Germinal center (tissue), 1 donor: ENCODE data around the gene CNPY2.
"Not testable (repeated sequence)": the region's sequence is repeated elsewhere in the genome, so short reads cannot be mapped to it uniquely, and the experiment has no call there.

ENCODE experiments used
- DNase-seq: peaks from one replicate; pipeline ENCODE4 v3.0.0; 2012; ENCODE audit warnings: mixed read lengths, low spot score

Gene CNPY2

DNA sequence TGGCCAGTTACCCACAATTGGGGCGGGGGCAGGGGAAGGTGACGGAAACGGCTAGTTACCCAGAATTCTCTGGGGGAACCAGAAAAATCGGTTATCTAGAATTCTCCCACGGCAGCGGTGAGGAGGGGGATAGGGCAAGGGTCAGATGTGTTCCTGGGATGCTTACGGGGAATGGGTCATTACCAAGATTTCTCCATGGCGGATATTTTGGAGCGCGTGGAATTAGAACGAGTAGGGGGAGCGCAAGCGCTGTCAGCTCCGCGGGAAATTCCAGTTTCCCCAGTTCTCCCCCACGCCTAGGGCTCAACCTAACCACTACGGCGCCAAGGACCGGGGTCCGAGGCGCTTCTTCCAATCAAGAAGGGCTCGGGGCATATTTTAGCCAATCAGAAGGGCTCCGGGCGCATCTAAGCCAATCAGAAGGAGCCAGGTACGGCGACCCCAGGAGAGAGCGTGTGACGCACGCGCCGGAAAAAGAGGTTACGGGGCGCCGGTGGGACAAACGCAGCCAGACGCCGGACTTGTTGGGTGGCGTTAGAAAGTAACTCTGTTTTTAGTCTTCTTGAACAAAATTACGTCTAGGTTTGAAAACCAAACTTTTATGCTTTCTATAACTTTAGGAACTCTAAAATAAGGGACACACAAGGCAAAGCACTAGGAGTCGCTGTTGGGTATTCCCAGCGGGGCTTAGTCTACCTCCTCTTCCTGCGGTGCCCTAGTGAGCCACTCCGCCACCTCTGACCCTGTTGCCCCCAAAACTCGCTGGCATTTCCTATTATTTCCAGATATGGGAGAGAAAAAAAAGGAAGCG, 18.1 kb upstream of the CNPY2 start, which contains the start of gene PAN2:
TSS of gene PAN2 (minus strand) at position 322 of the 811 bp plus-strand sequence. CDS start 906 bp downstream, outside the sequence.
- DNase-seq, result peak; percentile 99

DNA sequence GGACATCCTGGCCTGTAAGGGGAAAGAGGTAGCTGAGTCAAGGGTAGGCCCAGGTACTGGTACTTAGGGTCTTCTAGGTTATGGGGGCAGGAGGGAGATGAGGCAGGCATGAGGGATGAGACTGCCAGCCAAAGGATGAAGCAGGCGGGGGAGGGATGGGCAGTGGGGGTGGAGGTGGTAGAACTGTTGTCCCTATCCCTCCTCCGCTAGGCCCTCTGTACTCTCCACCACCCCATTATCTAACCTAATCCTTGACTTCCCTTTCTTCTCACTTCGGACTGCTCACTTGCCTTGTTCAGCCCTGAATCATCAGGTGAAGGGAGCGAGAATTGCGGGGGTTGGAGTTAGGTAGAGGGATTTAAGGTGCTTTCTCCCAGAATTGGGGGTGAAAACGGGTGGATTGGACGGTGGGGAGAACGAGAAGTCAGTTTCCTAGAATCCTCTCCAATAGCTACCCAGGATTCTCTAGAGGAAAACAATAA, 17.4 kb upstream of the CNPY2 start:
- DNase-seq, result no peak

DNA sequence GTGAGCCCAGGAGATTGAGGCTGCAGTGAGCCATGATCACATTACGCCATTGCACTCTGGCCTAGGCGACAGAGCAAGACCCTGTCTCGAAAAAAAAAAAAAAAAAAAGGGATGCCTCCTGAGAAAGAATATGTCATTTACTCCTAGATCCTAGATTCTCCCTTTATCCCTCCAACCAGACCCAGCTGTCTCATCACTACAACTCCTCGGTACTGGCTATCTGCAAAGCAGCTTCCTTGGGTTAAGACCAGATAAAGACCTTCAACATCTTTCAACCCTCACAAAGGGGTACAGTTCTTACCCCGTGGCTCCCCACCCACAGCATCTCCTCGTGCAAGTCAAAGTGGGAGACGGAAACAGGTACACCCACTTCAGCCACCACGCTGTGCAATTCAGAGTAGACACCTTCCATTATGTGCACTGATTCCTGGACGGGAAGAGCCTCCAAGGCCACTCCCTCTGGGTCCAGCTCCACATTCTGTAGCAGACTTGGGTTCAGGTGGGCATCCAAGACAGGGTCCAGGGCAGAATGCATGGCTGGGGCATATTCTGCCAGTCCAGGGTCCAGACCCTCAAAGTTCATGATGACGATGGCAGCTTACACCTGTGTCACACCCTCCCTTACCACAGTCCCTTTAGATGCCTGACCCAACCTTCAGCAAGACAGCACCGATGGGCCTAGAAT, 16.9 kb upstream of the CNPY2 start:
- peak; percentile 5 for DNase-seq

DNA sequence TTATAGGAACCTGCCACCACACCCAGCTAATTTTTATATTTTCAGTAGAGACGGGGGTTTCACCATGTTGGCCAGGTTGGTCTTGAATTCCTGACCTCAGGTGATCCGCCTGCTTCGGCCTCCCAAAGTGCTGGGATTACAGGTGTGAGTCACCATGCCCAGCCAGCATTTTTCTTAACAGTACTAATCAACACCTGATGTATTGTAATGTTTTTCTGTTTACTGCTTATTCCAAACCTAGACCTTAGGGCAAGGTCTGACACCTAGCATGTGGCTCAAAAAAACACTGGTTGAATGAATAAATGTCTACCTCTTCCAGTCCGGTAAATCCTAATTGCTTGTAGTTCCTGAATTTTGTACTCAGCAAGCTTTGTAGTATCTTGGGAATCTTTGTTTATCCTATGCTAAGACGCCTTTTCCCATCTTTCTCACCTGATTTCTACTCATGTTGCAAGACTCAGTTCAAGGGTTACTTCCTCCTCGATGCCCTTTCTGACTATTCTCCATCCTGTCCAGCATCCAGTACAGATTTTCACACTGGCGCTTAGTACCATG, 15.2 kb upstream of the CNPY2 start:
- DNase-seq, result no peak

DNA sequence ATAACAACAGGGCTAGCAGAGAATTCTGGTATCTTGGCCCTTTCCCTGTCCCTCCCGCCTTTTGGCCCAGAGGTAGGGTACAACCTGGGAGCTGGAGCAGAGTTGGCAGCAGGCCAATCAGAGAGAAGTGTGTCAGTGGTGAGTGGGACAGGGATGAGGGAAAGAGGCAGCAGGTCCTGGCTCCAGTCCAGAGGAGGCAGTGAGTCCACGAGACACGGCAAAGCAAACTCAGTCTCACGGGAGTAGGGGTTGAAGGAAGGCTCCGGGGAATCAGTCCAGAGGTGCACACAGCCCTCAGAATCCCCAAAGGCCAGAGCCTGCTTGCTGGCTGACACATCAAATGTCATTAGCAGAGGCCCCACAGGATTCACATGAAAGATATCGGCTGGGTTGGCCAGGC, 10.7 kb upstream of the CNPY2 start:
- DNase-seq, result no peak

DNA sequence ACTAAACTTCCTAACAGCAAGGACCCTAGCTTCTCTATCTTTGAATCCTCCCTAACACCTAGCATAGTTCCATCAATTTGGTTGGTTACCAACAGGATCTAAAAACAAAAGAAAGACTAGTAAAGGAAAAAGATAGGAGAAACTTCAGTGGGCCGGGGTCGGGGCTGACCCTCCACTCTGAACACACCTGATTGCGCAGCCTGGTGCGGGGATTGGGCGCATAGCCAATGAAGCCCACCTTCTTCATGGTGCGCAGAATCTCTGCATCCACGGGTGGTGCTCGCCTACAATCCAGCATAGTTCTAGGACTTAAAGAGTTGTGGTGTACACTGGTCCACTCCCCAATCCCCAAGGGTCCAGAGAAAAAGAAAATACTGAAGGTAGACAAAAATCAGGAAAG, 10.3 kb upstream of the CNPY2 start:
- no peak for DNase-seq

DNA sequence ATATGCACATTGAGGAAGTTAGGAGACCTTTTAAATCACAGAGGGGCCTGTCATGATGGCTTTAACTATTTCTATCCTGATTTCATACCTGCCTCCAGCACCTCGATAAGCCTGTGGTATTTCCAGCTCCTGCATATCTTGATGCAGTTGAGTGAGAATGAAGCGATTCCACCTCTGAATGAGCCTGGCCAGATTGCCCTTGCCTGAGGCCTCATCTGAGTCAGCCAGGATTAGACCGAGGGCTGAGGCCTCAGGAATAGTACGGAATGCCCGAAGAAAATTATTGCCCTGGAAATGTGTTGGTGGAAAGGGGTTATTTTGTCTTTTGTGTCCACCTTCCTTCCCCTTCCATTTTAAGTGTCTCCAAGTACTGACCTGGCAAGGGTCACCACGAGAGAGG, 8.4 kb upstream of the CNPY2 start:
- DNase-seq, result no peak

DNA sequence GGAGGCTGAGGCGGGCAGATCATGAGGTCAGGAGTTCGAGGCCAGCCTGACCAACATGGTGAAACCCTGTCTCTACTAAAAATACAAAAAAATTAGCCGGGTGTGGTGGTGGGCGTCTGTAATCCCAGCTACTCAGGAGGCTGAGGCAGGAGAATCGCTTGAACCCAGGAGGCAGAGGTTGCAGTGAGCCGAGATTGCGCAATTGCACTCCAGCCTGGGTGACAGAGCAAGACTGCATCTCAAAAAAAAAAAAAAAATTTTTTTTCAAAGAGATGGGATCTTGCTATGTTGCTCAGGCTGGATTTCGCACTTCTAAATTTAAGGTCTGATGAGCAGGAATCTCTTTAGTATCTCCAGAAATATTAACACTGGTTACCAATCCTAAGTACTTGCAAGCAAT, 5.8 kb upstream of the CNPY2 start:
- DNase-seq, result not testable (repeated sequence)

DNA sequence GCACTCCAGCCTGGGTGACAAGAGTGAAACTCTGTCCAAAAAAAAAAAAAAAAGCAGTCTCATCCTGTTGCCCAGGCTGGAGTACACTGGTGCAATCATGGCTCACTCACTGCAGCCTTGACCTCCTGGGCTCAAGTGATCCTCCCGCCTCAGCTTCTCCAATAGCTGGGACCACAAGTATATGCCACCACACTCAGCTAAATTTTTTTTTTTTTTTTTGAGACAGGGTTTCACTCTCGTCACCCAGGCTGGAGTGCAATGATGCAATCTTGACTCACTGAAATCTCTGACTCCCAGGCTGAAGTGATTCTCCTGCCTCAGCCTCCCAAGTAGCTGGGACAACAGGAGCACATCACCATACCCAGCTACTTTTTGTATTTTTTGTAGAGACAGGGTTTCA, 5.2 kb upstream of the CNPY2 start:
- no peak for DNase-seq

DNA sequence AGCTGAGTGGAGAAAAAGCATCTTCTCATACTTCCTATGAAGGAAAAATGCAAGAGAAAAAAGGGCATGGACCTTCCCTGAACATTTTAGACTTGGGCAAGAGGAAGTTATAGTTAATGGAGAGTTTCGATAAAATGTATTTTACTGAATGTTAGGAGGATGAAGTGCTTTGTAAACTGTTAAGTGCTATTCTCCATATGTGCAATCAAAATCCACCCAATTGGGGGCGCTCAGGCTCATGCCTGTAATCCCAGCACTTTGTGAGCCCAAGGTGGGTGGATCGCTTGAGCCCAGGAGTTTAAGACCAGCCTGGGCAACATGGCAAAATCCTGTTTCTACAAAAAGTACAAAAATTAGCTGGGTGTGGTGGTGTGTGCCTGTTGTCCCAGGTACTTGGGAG, 1.9 kb upstream of the CNPY2 start:
- no peak for DNase-seq

DNA sequence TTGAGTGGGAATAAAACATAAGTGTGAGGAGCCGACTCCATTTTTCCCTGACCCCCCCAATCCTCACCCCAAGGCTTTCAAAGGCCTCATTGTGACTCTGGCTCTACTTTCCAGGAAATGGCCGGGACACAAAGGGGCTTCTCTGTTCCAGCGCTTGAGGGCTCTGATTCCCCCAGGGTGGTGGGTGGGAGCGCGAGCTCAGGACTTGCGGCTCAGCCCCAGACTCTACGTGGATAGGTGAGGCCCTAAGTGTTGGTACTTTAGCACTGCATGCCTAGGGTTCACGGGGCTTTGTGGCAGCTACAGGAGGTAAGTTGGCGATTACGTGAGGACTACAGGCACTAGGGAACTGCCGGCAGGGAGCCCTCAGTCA, 553 bp downstream of the CNPY2 start:
- DNase-seq, result no peak

DNA sequence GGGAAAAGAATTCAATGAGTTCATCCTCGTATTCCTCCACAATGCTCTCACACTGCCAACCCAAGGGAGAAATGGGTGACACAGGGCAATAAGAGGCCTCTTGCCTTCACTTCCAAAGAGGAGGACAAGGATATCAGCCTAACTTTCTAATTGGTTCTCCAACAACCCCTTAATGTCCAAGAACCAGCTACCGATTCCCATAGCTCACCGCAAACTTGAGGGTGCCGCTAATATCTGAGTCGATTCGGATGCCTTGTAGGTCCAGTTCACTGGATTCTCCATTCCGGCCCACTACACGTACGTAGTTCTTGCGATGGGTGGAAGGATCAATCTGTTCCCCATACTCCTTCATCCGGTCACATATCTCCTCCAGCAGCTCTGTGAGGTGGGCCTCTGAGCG, 4.8 kb downstream of the CNPY2 start:
- no peak for DNase-seq

DNA sequence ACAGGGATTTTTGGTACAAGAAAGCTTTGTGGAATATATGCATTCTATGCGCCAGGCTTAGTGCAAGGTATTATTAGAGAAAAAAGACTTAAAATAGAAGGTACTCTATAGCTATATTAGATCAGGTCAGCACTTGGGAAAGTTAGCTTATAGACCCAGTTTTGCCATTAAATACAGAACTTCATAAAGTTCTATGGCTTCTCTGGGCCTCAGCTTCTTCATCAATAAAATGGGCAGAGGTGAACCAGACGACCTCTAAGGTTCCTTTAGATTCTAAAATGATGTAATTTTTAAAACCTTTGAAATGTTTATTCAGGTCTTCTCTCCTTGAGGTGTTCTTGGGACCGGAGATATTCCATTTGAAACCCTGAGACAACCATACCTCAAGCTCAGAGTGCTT, 7.1 kb downstream of the CNPY2 start:
- DNase-seq, result no peak

DNA sequence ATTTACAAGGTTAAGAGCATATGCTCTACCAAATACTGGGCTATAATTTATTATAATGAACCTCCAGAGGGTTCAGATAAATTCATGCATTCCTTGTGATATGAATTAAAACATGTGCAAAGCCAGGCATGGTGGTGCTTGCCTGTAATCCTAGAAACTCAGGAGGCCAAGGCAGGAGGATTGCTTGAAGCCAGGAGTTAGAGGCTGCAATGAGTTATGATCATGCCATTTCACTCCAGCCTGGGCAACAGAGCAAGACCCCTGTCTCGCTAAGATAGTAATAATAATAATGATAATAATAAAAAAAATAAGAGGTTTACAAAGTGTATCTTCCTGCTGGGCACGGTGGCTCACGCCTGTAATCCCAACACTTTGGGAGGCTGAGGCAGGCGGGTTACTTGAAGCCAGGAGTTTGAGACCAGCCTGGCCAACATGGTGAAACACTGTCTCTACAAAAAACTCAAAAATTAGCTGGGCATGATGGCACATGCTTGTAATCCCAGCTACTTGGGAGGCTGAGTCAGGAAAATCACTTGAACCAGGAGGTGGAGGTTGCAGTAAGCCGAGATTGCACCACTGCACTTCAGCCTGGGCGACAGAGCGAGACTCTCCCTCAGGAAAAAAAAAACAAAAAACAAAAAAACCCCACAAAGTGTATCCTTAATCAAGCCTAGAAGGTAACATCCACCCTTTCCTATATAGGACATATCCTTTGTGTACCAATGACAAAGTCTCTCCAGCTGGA, 8.4 kb downstream of the CNPY2 start:
- no peak for DNase-seq

DNA sequence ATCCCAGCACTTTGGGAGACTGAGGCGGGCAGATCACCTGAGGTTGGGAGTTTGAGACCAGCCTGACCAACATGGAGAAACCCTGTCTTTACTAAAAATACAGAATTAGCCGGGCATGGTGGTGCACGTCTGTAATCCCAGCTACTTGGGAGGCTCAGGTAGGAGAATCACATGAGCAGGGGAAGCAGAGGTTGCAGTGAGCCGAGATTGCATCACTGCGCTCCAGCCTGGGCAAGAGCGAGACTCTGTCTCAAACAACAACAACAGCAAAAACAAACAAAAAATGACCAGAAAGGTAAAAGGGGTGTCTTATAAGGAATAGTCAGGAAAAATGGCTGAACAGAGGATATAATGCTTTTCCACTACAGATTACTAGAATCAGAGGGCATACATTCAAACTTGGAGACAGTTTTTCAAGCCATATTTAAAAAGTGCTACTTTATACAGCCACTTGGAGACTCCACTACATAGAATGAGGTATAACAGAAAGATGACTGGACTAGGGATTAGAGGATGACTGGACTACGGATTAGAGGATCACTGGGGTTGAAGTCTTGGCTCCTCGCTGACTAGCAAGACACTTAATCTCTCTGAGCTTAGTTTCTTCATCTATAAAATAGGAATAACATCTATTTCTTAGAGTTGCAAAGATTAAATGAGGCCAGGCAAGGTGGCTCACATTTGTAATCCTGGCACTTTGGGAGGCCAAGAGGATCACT, 10.8 kb downstream of the CNPY2 start:
- no peak for DNase-seq

DNA sequence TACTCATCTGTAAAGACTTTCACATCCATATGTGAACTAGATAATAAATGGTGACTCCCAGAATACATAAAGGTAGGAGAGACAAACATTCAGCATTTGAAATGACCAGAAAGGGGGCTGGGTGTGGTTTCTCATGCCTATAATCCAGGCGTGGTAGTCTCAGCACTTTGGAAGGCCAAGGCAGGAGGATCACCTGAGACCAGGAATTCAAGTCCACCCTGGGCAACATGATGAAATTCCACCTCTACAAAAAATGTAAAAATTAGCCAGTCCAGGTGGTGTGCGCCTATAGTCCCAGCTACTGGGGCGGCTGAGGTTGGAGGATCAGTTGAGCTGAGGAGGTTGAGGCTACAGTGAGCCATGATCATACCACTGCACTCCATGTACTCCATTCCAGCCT, 11.5 kb downstream of the CNPY2 start:
- no peak for DNase-seq

DNA sequence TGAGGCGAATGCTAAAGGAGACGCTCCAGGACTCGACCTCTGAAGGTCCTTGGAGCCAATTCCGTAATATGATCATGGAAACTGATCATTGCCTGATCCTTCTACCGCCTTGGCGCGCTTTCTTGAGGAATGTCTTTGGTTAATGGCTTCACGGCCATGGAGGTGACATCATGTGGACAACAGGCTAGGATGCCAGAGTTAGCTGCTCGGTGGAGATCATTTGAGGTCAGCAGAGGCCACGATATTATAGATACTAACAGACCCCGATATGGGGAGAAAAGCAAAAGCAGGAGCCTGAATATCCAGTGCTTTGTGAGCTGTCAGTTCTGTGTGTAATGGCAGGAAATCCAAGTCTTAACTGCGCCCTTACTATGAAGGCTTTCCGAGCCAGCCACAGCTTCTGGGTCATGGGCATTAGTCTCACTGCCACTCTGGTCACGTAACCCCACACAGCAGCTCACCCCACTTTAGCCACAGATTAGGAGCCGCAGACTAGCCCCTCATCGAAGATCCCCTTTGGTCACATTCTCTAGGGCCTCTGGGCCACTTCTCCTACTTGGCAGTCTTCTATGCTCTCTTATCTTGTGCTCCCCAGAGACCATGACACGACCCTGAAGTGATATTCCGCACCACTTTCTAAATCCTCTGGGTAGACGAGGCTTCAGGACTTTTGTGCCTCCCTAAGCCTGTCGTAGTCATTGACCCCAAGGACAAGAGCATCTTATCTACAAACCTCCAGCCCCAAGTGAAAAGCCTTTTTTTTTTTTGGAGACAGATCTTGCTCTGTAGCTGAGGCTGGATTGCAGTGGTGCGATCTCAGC, 14.9 kb downstream of the CNPY2 start:
- no peak for DNase-seq

DNA sequence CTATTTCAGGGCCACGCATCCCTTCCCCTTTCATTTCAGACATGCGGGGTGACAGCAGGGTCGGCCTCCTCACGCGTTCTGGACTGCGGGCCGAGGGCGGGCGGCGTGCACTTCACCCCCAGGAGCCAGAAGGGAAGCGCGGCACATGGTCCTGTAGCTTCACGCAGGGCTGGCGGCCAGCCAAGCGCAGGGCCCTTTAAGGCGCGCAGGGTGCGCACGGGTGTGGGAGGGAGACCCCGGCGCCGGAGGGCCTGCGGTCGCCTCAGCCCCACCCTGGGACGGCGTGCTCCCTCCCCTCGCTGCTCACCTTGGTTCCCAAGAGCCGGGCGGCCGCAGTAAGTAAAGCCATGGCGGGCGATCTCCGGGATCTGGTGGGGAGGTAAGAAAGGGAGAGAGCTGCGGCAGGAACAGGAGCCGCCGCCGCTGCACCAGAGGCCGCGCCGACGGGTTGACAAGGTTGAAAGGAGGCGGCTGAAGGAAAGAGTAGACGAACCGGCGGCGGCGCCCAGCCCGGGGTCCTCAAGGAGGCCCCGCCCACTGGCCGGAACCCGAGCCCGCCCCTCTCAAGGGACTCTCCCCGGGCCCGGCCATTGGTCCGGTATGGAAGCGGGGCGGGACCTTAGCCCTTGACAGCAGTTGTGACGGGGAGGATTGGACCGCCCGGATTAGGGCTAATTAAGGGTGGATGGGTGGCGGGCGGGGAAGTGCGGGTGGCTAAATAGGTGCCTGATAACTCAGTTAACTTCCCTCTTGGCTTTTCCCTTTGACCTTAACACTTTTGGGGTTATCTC, 15.7 kb downstream of the CNPY2 start, which contains the start of gene CS:
TSS of gene CS (minus strand) at position 478 of the 791 bp plus-strand sequence. CDS start at position 349, 129 bp downstream.
- DNase-seq, result peak; percentile 97

DNA sequence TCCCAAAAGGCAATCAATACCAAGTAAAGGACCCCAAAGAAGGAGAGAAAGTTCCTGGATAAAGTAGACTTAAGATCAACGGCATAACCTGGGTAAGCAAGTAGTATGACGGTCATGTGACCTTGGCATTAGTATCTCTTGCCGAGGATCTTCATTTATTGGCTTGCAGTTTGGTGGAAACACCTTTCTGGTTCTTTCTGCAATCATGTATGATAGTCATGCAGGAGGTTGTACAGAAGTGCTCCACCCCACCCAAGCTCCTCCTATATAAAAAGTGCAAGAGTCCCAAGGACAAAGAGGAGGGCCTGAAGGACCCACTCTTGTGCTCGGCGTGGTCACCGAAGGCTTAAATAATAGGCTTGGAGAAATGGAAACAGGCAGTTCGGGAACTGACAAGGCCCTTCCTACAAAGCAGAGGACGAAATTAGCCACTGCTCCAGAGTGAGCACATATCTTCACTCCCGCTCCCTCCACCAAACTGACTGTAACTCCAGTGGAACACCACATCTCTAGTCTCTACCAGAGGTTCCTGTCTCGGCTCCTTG, 16.4 kb downstream of the CNPY2 start:
- no peak for DNase-seq

DNA sequence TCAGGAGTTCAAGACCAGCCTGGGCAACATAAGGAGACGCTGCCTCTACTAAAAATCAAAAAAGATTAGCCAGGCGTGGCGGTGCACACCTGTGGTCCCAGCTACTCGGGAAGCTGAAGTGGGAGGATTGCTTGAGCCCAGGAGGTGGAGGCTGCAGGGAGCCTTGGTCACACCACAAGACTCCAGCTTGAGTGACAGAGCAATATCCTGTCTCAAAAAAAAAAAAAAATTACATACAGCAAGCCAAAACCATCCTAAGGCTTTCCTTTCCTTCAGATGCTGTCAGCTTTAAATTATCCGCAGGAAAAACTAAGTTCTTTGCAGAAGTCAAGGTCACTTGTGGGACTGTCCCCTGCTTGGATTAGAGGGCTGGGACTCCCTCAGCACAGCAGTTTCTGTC, 17.0 kb downstream of the CNPY2 start:
- no peak for DNase-seq
